Measurements from ENCODE around the gene TAS2R43.

DNA sequence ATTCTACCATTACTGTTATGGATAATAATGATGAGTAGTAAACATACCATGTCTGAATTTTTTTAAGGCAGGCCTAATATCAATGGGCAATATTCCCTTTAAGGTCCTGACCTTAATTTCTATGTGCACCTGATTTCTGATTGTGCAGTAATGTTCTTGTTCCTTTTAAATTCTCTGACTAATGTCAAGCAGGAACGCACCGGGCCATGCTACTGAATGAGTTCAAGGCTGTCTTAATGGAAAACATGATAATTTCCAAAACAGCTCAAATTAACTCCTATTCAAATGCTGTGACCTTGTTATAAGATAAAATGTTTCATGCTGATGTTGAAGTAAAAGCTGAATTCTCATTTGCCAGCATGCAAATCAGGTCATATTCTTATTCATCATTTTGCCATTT, 36.8 kb downstream of the TAS2R43 start:
- TF ChIP-seq, protein P1, sequence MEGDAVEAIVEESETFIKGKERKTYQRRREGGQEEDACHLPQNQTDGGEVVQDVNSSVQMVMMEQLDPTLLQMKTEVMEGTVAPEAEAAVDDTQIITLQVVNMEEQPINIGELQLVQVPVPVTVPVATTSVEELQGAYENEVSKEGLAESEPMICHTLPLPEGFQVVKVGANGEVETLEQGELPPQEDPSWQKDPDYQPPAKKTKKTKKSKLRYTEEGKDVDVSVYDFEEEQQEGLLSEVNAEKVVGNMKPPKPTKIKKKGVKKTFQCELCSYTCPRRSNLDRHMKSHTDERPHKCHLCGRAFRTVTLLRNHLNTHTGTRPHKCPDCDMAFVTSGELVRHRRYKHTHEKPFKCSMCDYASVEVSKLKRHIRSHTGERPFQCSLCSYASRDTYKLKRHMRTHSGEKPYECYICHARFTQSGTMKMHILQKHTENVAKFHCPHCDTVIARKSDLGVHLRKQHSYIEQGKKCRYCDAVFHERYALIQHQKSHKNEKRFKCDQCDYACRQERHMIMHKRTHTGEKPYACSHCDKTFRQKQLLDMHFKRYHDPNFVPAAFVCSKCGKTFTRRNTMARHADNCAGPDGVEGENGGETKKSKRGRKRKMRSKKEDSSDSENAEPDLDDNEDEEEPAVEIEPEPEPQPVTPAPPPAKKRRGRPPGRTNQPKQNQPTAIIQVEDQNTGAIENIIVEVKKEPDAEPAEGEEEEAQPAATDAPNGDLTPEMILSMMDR (IDR thresholded peaks at IDR 0.05): no peak
- TF ChIP-seq, protein P2, sequence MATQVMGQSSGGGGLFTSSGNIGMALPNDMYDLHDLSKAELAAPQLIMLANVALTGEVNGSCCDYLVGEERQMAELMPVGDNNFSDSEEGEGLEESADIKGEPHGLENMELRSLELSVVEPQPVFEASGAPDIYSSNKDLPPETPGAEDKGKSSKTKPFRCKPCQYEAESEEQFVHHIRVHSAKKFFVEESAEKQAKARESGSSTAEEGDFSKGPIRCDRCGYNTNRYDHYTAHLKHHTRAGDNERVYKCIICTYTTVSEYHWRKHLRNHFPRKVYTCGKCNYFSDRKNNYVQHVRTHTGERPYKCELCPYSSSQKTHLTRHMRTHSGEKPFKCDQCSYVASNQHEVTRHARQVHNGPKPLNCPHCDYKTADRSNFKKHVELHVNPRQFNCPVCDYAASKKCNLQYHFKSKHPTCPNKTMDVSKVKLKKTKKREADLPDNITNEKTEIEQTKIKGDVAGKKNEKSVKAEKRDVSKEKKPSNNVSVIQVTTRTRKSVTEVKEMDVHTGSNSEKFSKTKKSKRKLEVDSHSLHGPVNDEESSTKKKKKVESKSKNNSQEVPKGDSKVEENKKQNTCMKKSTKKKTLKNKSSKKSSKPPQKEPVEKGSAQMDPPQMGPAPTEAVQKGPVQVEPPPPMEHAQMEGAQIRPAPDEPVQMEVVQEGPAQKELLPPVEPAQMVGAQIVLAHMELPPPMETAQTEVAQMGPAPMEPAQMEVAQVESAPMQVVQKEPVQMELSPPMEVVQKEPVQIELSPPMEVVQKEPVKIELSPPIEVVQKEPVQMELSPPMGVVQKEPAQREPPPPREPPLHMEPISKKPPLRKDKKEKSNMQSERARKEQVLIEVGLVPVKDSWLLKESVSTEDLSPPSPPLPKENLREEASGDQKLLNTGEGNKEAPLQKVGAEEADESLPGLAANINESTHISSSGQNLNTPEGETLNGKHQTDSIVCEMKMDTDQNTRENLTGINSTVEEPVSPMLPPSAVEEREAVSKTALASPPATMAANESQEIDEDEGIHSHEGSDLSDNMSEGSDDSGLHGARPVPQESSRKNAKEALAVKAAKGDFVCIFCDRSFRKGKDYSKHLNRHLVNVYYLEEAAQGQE (IDR thresholded peaks at IDR 0.05): no peak
- TF ChIP-seq, protein P3, sequence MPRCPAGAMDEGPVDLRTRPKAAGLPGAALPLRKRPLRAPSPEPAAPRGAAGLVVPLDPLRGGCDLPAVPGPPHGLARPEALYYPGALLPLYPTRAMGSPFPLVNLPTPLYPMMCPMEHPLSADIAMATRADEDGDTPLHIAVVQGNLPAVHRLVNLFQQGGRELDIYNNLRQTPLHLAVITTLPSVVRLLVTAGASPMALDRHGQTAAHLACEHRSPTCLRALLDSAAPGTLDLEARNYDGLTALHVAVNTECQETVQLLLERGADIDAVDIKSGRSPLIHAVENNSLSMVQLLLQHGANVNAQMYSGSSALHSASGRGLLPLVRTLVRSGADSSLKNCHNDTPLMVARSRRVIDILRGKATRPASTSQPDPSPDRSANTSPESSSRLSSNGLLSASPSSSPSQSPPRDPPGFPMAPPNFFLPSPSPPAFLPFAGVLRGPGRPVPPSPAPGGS (IDR thresholded peaks at IDR 0.05): no peak
- TF ChIP-seq, protein P4, sequence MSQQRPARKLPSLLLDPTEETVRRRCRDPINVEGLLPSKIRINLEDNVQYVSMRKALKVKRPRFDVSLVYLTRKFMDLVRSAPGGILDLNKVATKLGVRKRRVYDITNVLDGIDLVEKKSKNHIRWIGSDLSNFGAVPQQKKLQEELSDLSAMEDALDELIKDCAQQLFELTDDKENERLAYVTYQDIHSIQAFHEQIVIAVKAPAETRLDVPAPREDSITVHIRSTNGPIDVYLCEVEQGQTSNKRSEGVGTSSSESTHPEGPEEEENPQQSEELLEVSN (IDR thresholded peaks at IDR 0.05; ENCODE audit: borderline replicate concordance, low read depth): no peak
- TF ChIP-seq, protein P5, sequence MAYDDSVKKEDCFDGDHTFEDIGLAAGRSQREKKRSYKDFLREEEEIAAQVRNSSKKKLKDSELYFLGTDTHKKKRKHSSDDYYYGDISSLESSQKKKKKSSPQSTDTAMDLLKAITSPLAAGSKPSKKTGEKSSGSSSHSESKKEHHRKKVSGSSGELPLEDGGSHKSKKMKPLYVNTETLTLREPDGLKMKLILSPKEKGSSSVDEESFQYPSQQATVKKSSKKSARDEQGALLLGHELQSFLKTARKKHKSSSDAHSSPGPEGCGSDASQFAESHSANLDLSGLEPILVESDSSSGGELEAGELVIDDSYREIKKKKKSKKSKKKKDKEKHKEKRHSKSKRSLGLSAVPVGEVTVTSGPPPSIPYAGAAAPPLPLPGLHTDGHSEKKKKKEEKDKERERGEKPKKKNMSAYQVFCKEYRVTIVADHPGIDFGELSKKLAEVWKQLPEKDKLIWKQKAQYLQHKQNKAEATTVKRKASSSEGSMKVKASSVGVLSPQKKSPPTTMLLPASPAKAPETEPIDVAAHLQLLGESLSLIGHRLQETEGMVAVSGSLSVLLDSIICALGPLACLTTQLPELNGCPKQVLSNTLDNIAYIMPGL (CRISPR knock-in tag; IDR thresholded peaks at IDR 0.05; ENCODE audit: borderline replicate concordance): no peak
- TF ChIP-seq HOXA7 (CRISPR knock-in tag; IDR thresholded peaks at IDR 0.05): no peak
- no peak for TF ChIP-seq POLR2A (IDR thresholded peaks at IDR 0.05; ENCODE audit: low read length)
- TF ChIP-seq ZSCAN20 (CRISPR knock-in tag; IDR thresholded peaks at IDR 0.05): no peak
- no peak for TF ChIP-seq RAD21 (conservative IDR thresholded peaks at IDR 0.05 in 1 of 2, IDR thresholded peaks at IDR 0.05 in 1 of 2)
- TF ChIP-seq, protein P6, sequence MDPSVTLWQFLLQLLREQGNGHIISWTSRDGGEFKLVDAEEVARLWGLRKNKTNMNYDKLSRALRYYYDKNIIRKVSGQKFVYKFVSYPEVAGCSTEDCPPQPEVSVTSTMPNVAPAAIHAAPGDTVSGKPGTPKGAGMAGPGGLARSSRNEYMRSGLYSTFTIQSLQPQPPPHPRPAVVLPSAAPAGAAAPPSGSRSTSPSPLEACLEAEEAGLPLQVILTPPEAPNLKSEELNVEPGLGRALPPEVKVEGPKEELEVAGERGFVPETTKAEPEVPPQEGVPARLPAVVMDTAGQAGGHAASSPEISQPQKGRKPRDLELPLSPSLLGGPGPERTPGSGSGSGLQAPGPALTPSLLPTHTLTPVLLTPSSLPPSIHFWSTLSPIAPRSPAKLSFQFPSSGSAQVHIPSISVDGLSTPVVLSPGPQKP (IDR thresholded peaks at IDR 0.05; ENCODE audit: low read depth, low read length): no peak
